ENCODE data around the gene ROBO1.

ROBO1 gene

GRCh38 chr3:79558943-79559342 is 208.9 kb downstream of the ROBO1 start:
- in situ Hi-C loops (cut with MboI; ENCODE audit: low sequenced_read_pairs): no loop called here

- in situ Hi-C loops (cut with MboI; ENCODE audit: low sequenced_read_pairs): no loop called here
These were observed 212.1 kb downstream of the ROBO1 start for GRCh38 chr3:79555655-79556054.

- in situ Hi-C loops (cut with MboI; ENCODE audit: low sequenced_read_pairs): no loop called here
These were observed 215.8 kb downstream of the ROBO1 start for GRCh38 chr3:79551997-79552396.

GRCh38 chr3:79551321-79551892 is 216.4 kb downstream of the ROBO1 start:
- in situ Hi-C loops (cut with MboI; ENCODE audit: low sequenced_read_pairs): no loop called here

GRCh38 chr3:79543218-79543982 is 224.4 kb downstream of the ROBO1 start:
- in situ Hi-C loops (cut with MboI; ENCODE audit: low sequenced_read_pairs): no loop called here

GRCh38 chr3:79534727-79535126 is 233.1 kb downstream of the ROBO1 start:
- in situ Hi-C loops (cut with MboI; ENCODE audit: low sequenced_read_pairs): no loop called here

GRCh38 chr3:79531566-79532295 is 236.1 kb downstream of the ROBO1 start:
- in situ Hi-C loops (cut with MboI; ENCODE audit: low sequenced_read_pairs): no loop called here

- in situ Hi-C loops (cut with MboI; ENCODE audit: low sequenced_read_pairs): loop anchor here (25.0 kb wide), 1 partner anchor 1166 kb away; no protein-coding TSS in a partner anchor
These were observed 246.5 kb downstream of the ROBO1 start for GRCh38 chr3:79521221-79521848.

- in situ Hi-C loops (cut with MboI; ENCODE audit: low sequenced_read_pairs): loop anchor here (25.0 kb wide), 1 partner anchor 1169 kb away; no protein-coding TSS in a partner anchor
These were observed 249.9 kb downstream of the ROBO1 start for GRCh38 chr3:79517766-79518413.

- in situ Hi-C loops (cut with MboI; ENCODE audit: low sequenced_read_pairs): loop anchor here (25.0 kb wide), 1 partner anchor 1171 kb away; no protein-coding TSS in a partner anchor
These were observed 251.0 kb downstream of the ROBO1 start for GRCh38 chr3:79516795-79517194.

GRCh38 chr3:79515072-79515471 is 252.7 kb downstream of the ROBO1 start:
- in situ Hi-C loops (cut with MboI; ENCODE audit: low sequenced_read_pairs): loop anchor here (25.0 kb wide), 1 partner anchor 1172 kb away; no protein-coding TSS in a partner anchor

GRCh38 chr3:79514069-79514468 is 253.7 kb downstream of the ROBO1 start:
- in situ Hi-C loops (cut with MboI; ENCODE audit: low sequenced_read_pairs): loop anchor here (25.0 kb wide), 1 partner anchor 1173 kb away; no protein-coding TSS in a partner anchor

GRCh38 chr3:79506751-79507150 is 261.0 kb downstream of the ROBO1 start:
- in situ Hi-C loops (cut with MboI; ENCODE audit: low sequenced_read_pairs): loop anchor here (25.0 kb wide), 1 partner anchor 1181 kb away; no protein-coding TSS in a partner anchor

- in situ Hi-C loops (cut with MboI; ENCODE audit: low sequenced_read_pairs): loop anchor here (25.0 kb wide), 1 partner anchor 1185 kb away; no protein-coding TSS in a partner anchor
These were observed 265.5 kb downstream of the ROBO1 start for GRCh38 chr3:79502216-79502681.

GRCh38 chr3:79497447-79498111 is 270.2 kb downstream of the ROBO1 start:
- in situ Hi-C loops (cut with MboI; ENCODE audit: low sequenced_read_pairs): no loop called here

GRCh38 chr3:79491029-79491641 is 276.7 kb downstream of the ROBO1 start:
- in situ Hi-C loops (cut with MboI; ENCODE audit: low sequenced_read_pairs): no loop called here

- in situ Hi-C loops (cut with MboI; ENCODE audit: low sequenced_read_pairs): no loop called here
These were observed 277.4 kb downstream of the ROBO1 start for GRCh38 chr3:79490165-79491028.

GRCh38 chr3:79488407-79488806 is 279.4 kb downstream of the ROBO1 start:
- in situ Hi-C loops (cut with MboI; ENCODE audit: low sequenced_read_pairs): no loop called here
